HCT116 (cell line): Measurements from ENCODE around the gene ZBTB7B. TPM values are rescaled to one million over a fixed set of nuclear protein-coding genes. Genes with fewer than 3 reads are reported as not detected.

Source experiments
- ATAC-seq: fragments of 200-7000 bp; cut with Tn5 transposase; 2 replicates; pipeline ENCODE4 v1.9.1; 2020; ENCODE audit warnings: mild to moderate bottlenecking, moderate library complexity
- BruUV-seq: library from RNA; stranded (reverse); fragments of 400-500 nt; replicated peaks from 2 replicates; lab custom pipeline; 2021; lab: Mats Ljungman, UMichigan
- CTCF ChIA-PET: fragments of 300-600 bp; sonication (Branson Sonifier 250); formaldehyde crosslinking; loops from one replicate; lab custom pipeline; 2021; ENCODE audit warnings: antibody characterized with exemption; lab: Charles Lee
- POLR2A ChIA-PET: fragments of 300-600, 350-600 bp; sonication (Branson Sonifier 250); formaldehyde crosslinking; loops from one replicate; lab custom pipeline; 2021; ENCODE audit warnings: antibody characterized with exemption; lab: Charles Lee
- RAD21 ChIA-PET, 2 experiments: fragments of 300-600 bp; sonication (Branson Sonifier 250); formaldehyde crosslinking; loops; one replicate each; lab custom pipeline; 2023; ENCODE audit warnings: low total read pairs in 2 of 2; ENCODE audit not compliant: uncharacterized antibody in 2 of 2, unreplicated experiment in 2 of 2, low non-redundant PET in 1 of 2; lab: Charles Lee
- DNase-seq: peaks from one replicate; pipeline ENCODE4 v3.0.0-alpha.2; 2010; ENCODE audit warnings: low read depth, low spot score
- H2AFZ ChIP-seq: fragments of 200-600 bp; shearing (Covaris generic), sonication (generic); 2 replicates; pipeline ENCODE4 v1.6.1; 2017; ENCODE audit warnings: low read depth, mixed run types, mixed read lengths, antibody characterized with exemption, low read length; ENCODE audit not compliant: poor library complexity, severe bottlenecking
- H3K27ac ChIP-seq: 2 replicates; pipeline ENCODE4 v1.5.1; 2012; ENCODE audit warnings: low read depth, low read length
- H3K27me3 ChIP-seq: fragments of 200-600 bp; sonication (generic); 2 replicates; pipeline ENCODE4 v1.6.1; 2016; ENCODE audit warnings: mixed run types, low read length, mixed read lengths; ENCODE audit not compliant: insufficient read depth
- H3K36me3 ChIP-seq, 2 experiments: fragments of 200-500 bp in 1 of 2; fragments of 200-600 bp in 1 of 2; sonication (Bioruptor generic) in 1 of 2; sonication (generic) in 1 of 2; 2 replicates each; pipeline versions ENCODE4 v1.5.1 to v1.6.1; 2014 to 2016; ENCODE audit warnings: low read length in 2 of 2, inconsistent platforms in 1 of 2, mixed read lengths in 1 of 2, mixed run types in 1 of 2; ENCODE audit not compliant: insufficient read depth in 2 of 2, control insufficient read depth in 1 of 2
- H3K4me1 ChIP-seq, 2 experiments: fragments of 200-600 bp in 1 of 2; sonication (generic) in 1 of 2; 2 replicates each; pipeline versions ENCODE4 v1.5.1 to v1.6.1; 2012 to 2017; ENCODE audit warnings: low read length in 2 of 2, inconsistent platforms in 1 of 2, mild to moderate bottlenecking in 1 of 2, mixed read lengths in 1 of 2, mixed run types in 1 of 2, moderate library complexity in 1 of 2; ENCODE audit not compliant: insufficient read depth in 2 of 2, control insufficient read depth in 1 of 2
- H3K4me2 ChIP-seq: fragments of 200-600 bp; sonication (generic); 2 replicates; pipeline ENCODE4 v1.6.1; 2017; ENCODE audit warnings: mixed run types, low read length, mixed read lengths
- H3K4me3 ChIP-seq, 2 experiments: fragments of 200-600 bp in 1 of 2; sonication (generic) in 1 of 2; replicated peaks in 1 of 2; 2 replicates each; pipeline ENCODE4 v1.5.1; 2011 to 2016; ENCODE audit warnings: low read length in 2 of 2, control low read depth in 1 of 2, low read depth in 1 of 2, mild to moderate bottlenecking in 1 of 2, mixed read lengths in 1 of 2, mixed run types in 1 of 2
- H3K79me2 ChIP-seq: fragments of 200-600 bp; sonication (generic); 2 replicates; pipeline ENCODE4 v1.6.1; 2017; ENCODE audit warnings: mild to moderate bottlenecking, mixed run types, low read length, moderate library complexity, mixed read lengths; ENCODE audit not compliant: insufficient read depth
- H3K9ac ChIP-seq: fragments of 200-600 bp; sonication (generic); 2 replicates; pipeline ENCODE4 v1.6.1; 2016; ENCODE audit warnings: low read length, mixed read lengths
- H3K9me2 ChIP-seq: fragments of 200-600 bp; sonication (generic), shearing (Covaris generic); 2 replicates; pipeline ENCODE4 v1.6.1; 2017; ENCODE audit warnings: mixed run types, mild to moderate bottlenecking, moderate library complexity; ENCODE audit not compliant: insufficient read depth
- H3K9me3 ChIP-seq, 2 experiments: fragments of 200-500 bp in 1 of 2; fragments of 200-600 bp in 1 of 2; sonication (Bioruptor generic) in 1 of 2; sonication (generic) in 1 of 2; 2 replicates each; pipeline ENCODE4 v1.6.1; 2014 to 2017; ENCODE audit warnings: low read length in 2 of 2, mixed read lengths in 2 of 2, inconsistent platforms in 1 of 2, low read depth in 1 of 2, mild to moderate bottlenecking in 1 of 2, mixed run types in 1 of 2, moderate library complexity in 1 of 2; ENCODE audit not compliant: control insufficient read depth in 1 of 2, insufficient read depth in 1 of 2
- H4K20me1 ChIP-seq: fragments of 200-600 bp; sonication (generic), shearing (Covaris generic); 2 replicates; pipeline ENCODE4 v1.6.1; 2017; ENCODE audit warnings: mixed run types, mild to moderate bottlenecking, moderate library complexity; ENCODE audit not compliant: insufficient read depth
- CEBPB ChIP-seq: IDR thresholded peaks from 2 replicates; pipeline ENCODE4 v1.6.1; 2012; ENCODE audit warnings: low read depth
- POLR2A ChIP-seq: IDR thresholded peaks from 2 replicates; pipeline ENCODE4 v1.7.0; 2011; ENCODE audit warnings: borderline replicate concordance; ENCODE audit not compliant: insufficient read depth, insufficient read length; ENCODE audit errors: extremely low read depth
- POLR2AphosphoS5 ChIP-seq: IDR thresholded peaks from 2 replicates; pipeline ENCODE4 v1.6.1; 2011; ENCODE audit warnings: mild to moderate bottlenecking, low read depth, low read length, moderate library complexity
- REST ChIP-seq: IDR thresholded peaks from 2 replicates; pipeline ENCODE4 v1.6.1; 2012; ENCODE audit warnings: low read depth
- intact Hi-C: fragments of 100-400 bp; cut with micrococcal nuclease; formaldehyde crosslinking; loops from 2 replicates; pipeline ENCODE4 v1.10.0; 2022
- total RNA-seq: library from RNA; stranded (reverse); gene quantifications from one replicate; pipeline ENCODE4 v1.2.1, GENCODE V29; 2021; ENCODE audit not compliant: unreplicated experiment

Gene ZBTB7B
- total RNA-seq, 1 experiment from 2014 or later = 57.0 TPM

- H3K9me2 ChIP-seq = no peaks in the 10 kb centered on the region
- TF ChIP-seq POLR2AphosphoS5 = peak; percentile 85
- no peak for TF ChIP-seq CEBPB
- no peak for TF ChIP-seq REST
- peak; percentile 71 for TF ChIP-seq POLR2A
- ChIA-PET POLR2A (interaction anchor here (1.0 to 5.4 kb wide), 10 partner anchors 9 to 34 kb away, joined by 3 to 46 read pairs (median 6); partner anchors contain the start of genes FLAD1, PBXIP1, PMVK and PYGO2), CTCF (interaction anchor here (1.0 to 2.0 kb wide), 7 partner anchors 9 to 114 kb away, joined by 3 to 15 read pairs (median 5); partner anchors contain the start of genes ADAM15 and PYGO2), RAD21 (interaction anchor here (0.6 to 1.0 kb wide), 2 partner anchors 29 to 47 kb away, joined by 3 read pairs; no protein-coding TSS in a partner anchor)
- peak within 1 kb of the TSS; percentile 86 for H3K27ac ChIP-seq
- no TSS peak for BruUV-seq
- H3K4me2 ChIP-seq = peak within 1 kb of the TSS; percentile 90
- intact Hi-C loops = loop anchor here (5.0 kb wide), 2 partner anchors 92 to 167 kb away; partner anchors contain the start of genes EFNA4 and SLC50A1
- peaks cover 12 to 34% of the 10 kb centered on the region in 2 experiments; a peak in 3 of 4 replicates for H3K36me3 ChIP-seq
- peak within 1 kb of the TSS; percentile 86 for H3K9ac ChIP-seq
- peak; percentile 61 for ATAC-seq
- no peaks in the 10 kb centered on the region for H3K9me3 ChIP-seq
- no peaks in the 10 kb centered on the region for H3K27me3 ChIP-seq
- H3K4me3 ChIP-seq = peak within 1 kb of the TSS; percentile 40 to 70
- DNase-seq = no peak
- no peaks in the 10 kb centered on the region for H4K20me1 ChIP-seq
- peaks cover 33 to 54% of the 10 kb centered on the region in 2 experiments for H3K4me1 ChIP-seq
- no peak within 1 kb of the TSS for H2AFZ ChIP-seq
- peaks cover 86% of the 10 kb centered on the region for H3K79me2 ChIP-seq
Measured at GRCh38 chr1:154970631-154971340, 31.8 kb upstream of the ZBTB7B start, which contains the start of gene SHC1. SHC1 (minus strand) TSS chr1:154970747; CDS start chr1:154970526, 221 bp downstream.
